ENCODE data around the gene STEAP3.

- TF ChIP-seq POLR2AphosphoS5 (IDR thresholded peaks at IDR 0.05; ENCODE audit: low read depth, low read length), result no peak
- no peak for TF ChIP-seq TAF1 (IDR thresholded peaks at IDR 0.05; ENCODE audit: borderline replicate concordance, insufficient read depth, low read length)
- no peak for TF ChIP-seq REST (IDR thresholded peaks at IDR 0.05; ENCODE audit: insufficient read depth in 1 of 2, low read depth in 2 of 2, low read length in 2 of 2)
Observed at GRCh38 chr2:119225105-119225865, 1.7 kb downstream of the STEAP3 start.

All from PFSK-1 (cell line).